Stomach (tissue), 9 donors: ENCODE measurements around the gene AMIGO1. TPM values are rescaled to one million over a fixed set of nuclear protein-coding genes. Genes with fewer than 3 reads are reported as not detected.

Experiments used
- DNase-seq, 2 donors: peaks; one replicate each; pipeline versions ENCODE4 v3.0.0 to v3.0.0-alpha.2; 2013 to 2019
- H3K27ac ChIP-seq, 5 donors: fragments of 200-600 bp in 4 of 5; sonication (generic) in 4 of 5; one replicate each; pipeline ENCODE4 v1.5.1; 2013 to 2019; ENCODE audit warnings: mild to moderate bottlenecking in 1 of 5, moderate library complexity in 1 of 5
- H3K27me3 ChIP-seq, 3 donors: fragments of 200-600 bp; sonication (generic); one replicate each; pipeline ENCODE4 v1.5.1; 2017 to 2019; ENCODE audit warnings: mixed run types in 1 of 3
- H3K36me3 ChIP-seq, 4 donors: fragments of 200-600 bp; sonication (generic); 1 replicate in 3 of 4; 2 replicates in 1 of 4; pipeline ENCODE4 v1.5.1; 2016 to 2019
- H3K4me1 ChIP-seq, 4 donors: fragments of 200-600 bp; sonication (generic); one replicate each; pipeline ENCODE4 v1.5.1; 2016 to 2019
- H3K4me3 ChIP-seq, 4 donors: fragments of 200-600 bp; sonication (generic) in 3 of 4; one replicate each; pipeline ENCODE4 v1.5.1; 2016 to 2019; ENCODE audit warnings: mild to moderate bottlenecking in 1 of 4
- H3K9me3 ChIP-seq, 4 donors: fragments of 200-600 bp; sonication (generic); one replicate each; pipeline ENCODE4 v1.5.1; 2016 to 2019
- CTCF ChIP-seq, 7 experiments: fragments of 450-650 bp in 4 of 7; fragments of 200-600 bp in 3 of 7; sonication (generic) in 3 of 7; IDR thresholded peaks; one replicate each; pipeline ENCODE4 v1.5.1; 2016 to 2019; ENCODE audit warnings: antibody characterized with exemption in 7 of 7, control low read depth in 2 of 7, mild to moderate bottlenecking in 1 of 7
- EP300 ChIP-seq: sonication (generic); formaldehyde crosslinking; IDR thresholded peaks from one replicate; pipeline ENCODE4 v1.6.1; 2017; ENCODE audit warnings: antibody characterized with exemption
- POLR2A ChIP-seq, 4 donors: fragments of 450-650 bp; IDR thresholded peaks; one replicate each; pipeline ENCODE4 v1.6.1; 2016; ENCODE audit warnings: antibody characterized with exemption in 4 of 4, control low read depth in 2 of 4, mild to moderate bottlenecking in 1 of 4, moderate library complexity in 1 of 4
- POLR2AphosphoS5 ChIP-seq, 3 donors: sonication (generic); formaldehyde crosslinking; IDR thresholded peaks; one replicate each; pipeline ENCODE4 v1.6.1; 2016; ENCODE audit warnings: antibody characterized with exemption in 3 of 3
- WGBS, 5 donors: extraction: QIAGEN DNeasy Blood & Tissue Kit in 3 of 5; methylation state at CpG; one replicate each; pipeline versions ENCODE4 v1.1.5 to v1.1.7; 2013 to 2018; 5-methylcytosine and 5-hydroxymethylcytosine counted together
- intact Hi-C: fragments of 100-400 bp; cut with DNase I; formaldehyde crosslinking; loops from one replicate; pipeline ENCODE4 v1.15.1; 2023; ENCODE audit warnings: low total_unique reads
- polyA plus RNA-seq, 3 donors: library from polyadenylated mRNA; stranded (reverse); fragments of 200-250 nt; gene quantifications; one replicate each; pipeline ENCODE4 v1.2.3, GENCODE V29; 2013
- total RNA-seq, 5 donors: library from RNA; depleted of rRNA; stranded (reverse); fragments of >200 nt; gene quantifications; one replicate each; pipeline versions ENCODE4 v1.1.0 to v1.2.3, GENCODE V29; 2014 to 2016
- donor health status: healthy with polysubstance abuse.
- donor health status: Bipolar disorder and iron deficiency.
- donor health status: healthy.

The AMIGO1 gene
- total and polyA plus RNA-seq, 8 donors, result 1.3 to 25.7 (median 2.2) TPM

GRCh38 chr1:109472779-109473178, 36.7 kb downstream of the AMIGO1 start:
- H3K36me3 ChIP-seq, result peaks cover 0 to 23% (median 2%) of the 10 kb centered on the region in 4 donors
- 46 to 80% (median 59%) methylated on average over 3 of the region's 3 CpGs for WGBS, 5 donors
- DNase-seq, result no peak
- H3K9me3 ChIP-seq, result no peaks in the 10 kb centered on the region
- H3K27me3 ChIP-seq, result peaks cover 0 to 7% (median 0%) of the 10 kb centered on the region in 3 donors
- H3K4me1 ChIP-seq, result no peaks in the 10 kb centered on the region
- intact Hi-C loops, result no loop called here
- H3K4me3 ChIP-seq, result no peak overlapping the region
- no peak overlapping the region for H3K27ac ChIP-seq
- TF ChIP-seq POLR2AphosphoS5 (IDR thresholded peaks at IDR 0.05) (no peak), POLR2A (IDR thresholded peaks at IDR 0.05) (no peak), CTCF (IDR thresholded peaks at IDR 0.05) (no peak)

- peaks cover 0 to 33% (median 24%) of the 10 kb centered on the region in 3 donors for H3K27me3 ChIP-seq
- H3K27ac ChIP-seq, result no peak overlapping the region
- no peak for TF ChIP-seq POLR2AphosphoS5 (IDR thresholded peaks at IDR 0.05)
- TF ChIP-seq EP300, result no peak
- TF ChIP-seq POLR2A (IDR thresholded peaks at IDR 0.05), result no peak
- no peak for TF ChIP-seq CTCF (IDR thresholded peaks at IDR 0.05)
- H3K36me3 ChIP-seq, result peaks cover 0 to 2% (median 0%) of the 10 kb centered on the region in 4 donors
- peaks cover 5 to 25% (median 21%) of the 10 kb centered on the region in 4 donors for H3K4me1 ChIP-seq
- H3K9me3 ChIP-seq, result no peaks in the 10 kb centered on the region
- DNase-seq, result no peak
- WGBS, 5 donors, result 49 to 63% (median 59%) methylated on average over 6 of the region's 6 CpGs
- no peak overlapping the region for H3K4me3 ChIP-seq
- intact Hi-C loops, result no loop called here
Measured at GRCh38 chr1:109470245-109470644, 39.3 kb downstream of the AMIGO1 start.

DNA sequence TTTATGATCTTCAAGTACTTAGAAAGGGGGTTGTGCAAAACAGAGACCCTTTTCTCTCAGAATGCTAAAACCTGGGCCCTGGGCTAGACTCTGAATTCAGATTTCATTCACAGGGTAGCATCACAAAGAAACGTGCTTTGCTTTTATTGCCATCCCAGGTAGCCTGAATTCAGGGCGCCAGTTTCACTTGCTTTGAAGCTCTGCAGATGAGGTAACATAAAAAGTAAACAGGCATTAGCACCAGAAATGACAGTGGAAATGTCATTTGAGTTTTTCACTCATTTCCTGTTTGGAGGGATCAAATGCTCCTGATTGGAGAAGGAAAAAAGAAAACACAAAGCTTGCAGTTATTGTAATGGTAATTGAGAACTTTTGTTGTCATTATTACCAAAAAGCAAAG, 40.6 kb downstream of the AMIGO1 start:
- Histone ChIP-seq H3K9me3 (no peaks in the 10 kb centered on the region), H3K36me3 (no peaks in the 10 kb centered on the region), H3K27me3 (peaks cover 0 to 42% (median 30%) of the 10 kb centered on the region in 3 donors), H3K4me1 (peaks cover 5 to 28% (median 23%) of the 10 kb centered on the region in 4 donors), H3K27ac (no peak overlapping the region), H3K4me3 (no peak overlapping the region)
- no peak for DNase-seq
- no peak for TF ChIP-seq POLR2AphosphoS5 (IDR thresholded peaks at IDR 0.05)
- TF ChIP-seq CTCF (IDR thresholded peaks at IDR 0.05), result no peak
- intact Hi-C loops, result no loop called here
- whole genome bisulfite sequencing, 5 donors, result 25 to 38% (median 26%) methylated on average over 2 of the region's 2 CpGs

GRCh38 chr1:109468061-109468460, 41.5 kb downstream of the AMIGO1 start:
- DNase-seq, result no peak
- peaks cover 5 to 28% (median 23%) of the 10 kb centered on the region in 4 donors for H3K4me1 ChIP-seq
- H3K4me3 ChIP-seq, result no peak overlapping the region
- H3K27ac ChIP-seq, result no peak overlapping the region
- H3K9me3 ChIP-seq, result no peaks in the 10 kb centered on the region
- 80 to 96% (median 86%) methylated on average over 1 of the region's 1 CpG for WGBS, 5 donors
- no peak for TF ChIP-seq POLR2AphosphoS5 (IDR thresholded peaks at IDR 0.05)
- no peak for TF ChIP-seq CTCF (IDR thresholded peaks at IDR 0.05)
- TF ChIP-seq EP300, result no peak
- no peak for TF ChIP-seq POLR2A (IDR thresholded peaks at IDR 0.05)
- peaks cover 0 to 42% (median 30%) of the 10 kb centered on the region in 3 donors for H3K27me3 ChIP-seq
- intact Hi-C loops, result no loop called here
- H3K36me3 ChIP-seq, result no peaks in the 10 kb centered on the region
